Effector CD4-positive, alpha-beta T cell (primary cell): Measurements from ENCODE around the gene RBM19.

Experiments used
- DNase-seq: peaks from one replicate; pipeline ENCODE4 v3.0.0-alpha.2; 2020

RBM19 gene

DNA sequence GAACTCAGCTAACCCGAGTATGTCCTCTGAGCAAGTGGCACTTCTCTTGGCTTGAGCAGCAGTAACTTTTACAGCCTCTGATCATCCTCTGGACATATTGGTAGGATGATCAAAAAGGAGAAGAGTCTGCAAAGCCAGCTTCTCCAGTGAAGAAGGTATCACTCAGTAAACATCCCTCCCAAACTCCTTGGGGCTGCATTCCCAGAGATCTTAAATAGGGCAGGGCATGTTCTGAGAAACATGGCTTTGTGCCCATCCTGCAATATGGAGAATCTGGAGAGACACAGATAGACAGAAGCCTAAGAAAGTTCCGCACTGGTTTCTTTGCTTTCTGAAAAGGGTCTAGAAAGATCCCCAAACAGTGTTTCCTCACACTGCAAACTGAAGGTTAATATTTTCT is 65.4 kb downstream of the RBM19 start:
- DNase-seq: no peak

DNA sequence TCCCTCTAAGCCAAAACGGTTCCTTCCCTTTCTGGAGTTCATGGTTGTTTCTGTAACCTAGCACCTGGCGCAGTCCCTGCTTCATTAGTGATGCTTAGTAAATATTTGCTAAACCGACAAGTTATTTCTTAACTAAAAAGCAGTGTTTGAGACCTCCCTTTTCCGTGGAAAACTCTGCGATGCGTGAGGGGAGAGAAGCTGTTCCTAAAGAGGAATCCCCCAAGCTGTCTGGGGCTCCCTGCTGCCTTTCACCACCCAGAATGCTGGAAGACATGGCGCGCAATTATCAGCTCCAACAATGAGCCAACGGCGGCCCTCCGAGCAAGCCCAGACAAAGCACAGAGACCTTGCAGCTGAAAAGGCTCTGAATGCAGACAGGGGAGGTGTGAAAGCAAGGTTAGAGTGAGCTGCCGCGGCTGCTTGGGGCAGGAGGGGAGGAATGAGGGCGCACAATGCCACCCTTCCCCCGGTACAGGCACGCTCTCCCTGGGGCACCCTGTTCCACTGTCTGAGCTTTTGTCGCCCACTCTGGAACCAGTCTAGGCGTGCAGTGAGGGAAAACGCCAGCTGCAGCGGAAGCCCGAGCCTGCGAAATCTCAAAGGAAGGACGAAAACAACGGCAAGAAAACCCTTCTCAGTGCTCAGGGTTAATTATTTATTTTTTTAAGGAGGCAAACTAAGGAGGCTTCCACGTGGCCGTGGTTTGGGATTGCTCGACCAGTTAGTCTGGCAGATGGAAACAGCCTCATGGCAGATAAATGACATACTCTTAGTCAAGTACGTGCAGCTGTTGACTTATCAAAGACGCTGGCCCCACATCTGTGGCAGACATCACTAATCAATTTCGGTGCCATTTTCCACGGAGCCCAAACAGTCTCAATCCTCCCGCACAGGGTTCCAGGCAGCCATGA is 66.3 kb downstream of the RBM19 start:
- DNase-seq: no peak

GRCh38 chr12:113899042-113899560 is 67.0 kb downstream of the RBM19 start:
- DNase-seq: no peak

GRCh38 chr12:113898466-113898865 is 67.7 kb downstream of the RBM19 start:
- DNase-seq: no peak

DNA sequence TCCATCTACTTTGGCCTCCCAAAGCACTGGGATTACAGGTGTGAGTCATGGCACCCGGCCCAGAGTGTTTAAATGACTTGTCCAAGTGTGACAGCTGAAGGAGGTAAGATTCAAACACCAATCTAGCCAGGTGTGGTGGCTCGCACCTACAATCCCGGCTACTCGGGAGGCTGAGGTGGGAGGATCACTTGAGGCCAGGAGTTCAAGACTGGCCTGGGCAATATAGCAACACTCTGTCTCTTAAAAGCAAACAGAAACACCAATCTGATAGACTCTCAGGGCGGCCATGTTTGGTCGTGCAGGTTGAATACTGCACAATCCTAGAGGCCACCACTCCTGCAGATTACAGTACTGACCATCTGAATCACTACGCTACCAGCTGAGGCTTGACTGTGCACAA is 68.7 kb downstream of the RBM19 start:
- DNase-seq: no peak

GRCh38 chr12:113896841-113897240 is 69.3 kb downstream of the RBM19 start:
- no peak for DNase-seq

- no peak for DNase-seq
These were observed 69.9 kb downstream of the RBM19 start for GRCh38 chr12:113896194-113896593.

DNA sequence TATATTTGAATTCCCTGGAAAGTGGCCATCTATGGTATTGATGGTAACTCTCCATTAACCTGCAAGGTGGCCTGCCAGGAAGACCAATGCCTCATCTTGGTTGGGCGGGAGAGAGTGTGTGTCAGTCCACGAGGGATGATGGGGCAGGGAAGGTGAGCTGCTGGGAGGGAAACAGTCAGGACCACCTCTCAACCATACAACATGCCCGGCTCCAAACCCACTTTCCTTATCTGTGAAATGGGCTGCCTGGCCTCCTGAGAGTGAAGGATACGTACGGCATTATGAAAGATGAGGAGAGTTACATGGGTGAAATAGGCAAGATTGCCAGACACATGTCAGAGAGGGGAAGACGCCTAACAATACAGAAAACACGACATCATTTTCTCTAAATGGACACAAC is 70.9 kb downstream of the RBM19 start:
- no peak for DNase-seq

GRCh38 chr12:113894697-113895096 is 71.4 kb downstream of the RBM19 start:
- no peak for DNase-seq

GRCh38 chr12:113893221-113893620 is 72.9 kb downstream of the RBM19 start:
- no peak for DNase-seq

- no peak for DNase-seq
These were observed 73.6 kb downstream of the RBM19 start for GRCh38 chr12:113892556-113892955.

- DNase-seq: no peak
These were observed 74.2 kb downstream of the RBM19 start for GRCh38 chr12:113891739-113892520.

- no peak for DNase-seq
These were observed 74.9 kb downstream of the RBM19 start for GRCh38 chr12:113891167-113891692.

DNA sequence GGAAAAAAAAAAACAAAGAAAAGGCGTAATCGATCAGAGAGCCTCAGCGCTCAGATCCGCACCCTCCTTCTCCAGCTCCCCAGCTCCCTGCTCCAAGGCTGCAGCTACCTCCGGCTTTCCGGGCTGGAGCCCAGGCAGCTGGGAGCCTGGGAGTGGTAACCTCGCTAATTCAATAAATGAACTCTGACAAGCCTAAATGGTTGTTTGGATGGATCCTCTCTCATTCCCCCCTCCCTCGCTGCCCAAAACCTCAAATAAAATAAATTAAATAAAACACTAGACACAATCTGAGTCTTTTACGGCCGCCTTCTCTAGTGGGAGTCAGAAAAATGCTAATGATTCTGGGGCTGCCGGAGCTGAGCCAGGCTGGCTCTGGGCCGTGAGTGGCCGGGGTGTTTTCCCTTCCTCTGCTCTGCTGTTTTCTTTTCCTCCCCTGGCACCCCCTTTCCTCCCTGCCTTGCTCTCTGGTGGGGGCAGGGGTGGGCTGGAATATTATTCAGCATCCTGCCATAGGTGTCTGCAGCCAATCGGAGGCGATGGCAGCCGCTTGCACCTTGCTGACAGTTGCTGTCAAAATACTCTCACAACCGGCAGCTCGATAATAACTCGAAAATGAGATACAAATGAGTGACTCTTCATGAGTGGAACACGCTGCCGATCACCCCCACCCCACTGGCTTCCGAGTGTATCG is 76.1 kb downstream of the RBM19 start:
- no peak for DNase-seq

DNA sequence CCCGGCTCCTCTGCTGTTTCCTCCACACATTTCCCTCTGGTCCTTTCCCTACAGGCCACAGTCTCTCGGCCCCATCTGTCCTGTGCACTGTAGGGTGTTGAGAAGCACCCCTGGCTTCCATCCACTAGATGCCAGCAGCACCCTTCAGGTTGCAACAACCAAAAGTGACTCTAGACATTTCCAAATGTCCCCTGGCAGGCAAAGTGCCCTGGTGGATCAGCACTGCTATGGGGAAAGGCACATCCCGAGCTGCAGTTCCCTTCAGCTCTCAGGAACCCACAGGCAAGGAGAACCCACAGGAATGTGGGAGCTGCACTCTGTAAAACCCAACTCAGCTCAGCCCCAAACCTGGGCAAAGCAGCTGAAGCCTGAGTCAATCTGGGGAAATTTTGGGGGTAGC is 77.0 kb downstream of the RBM19 start:
- DNase-seq: no peak

DNA sequence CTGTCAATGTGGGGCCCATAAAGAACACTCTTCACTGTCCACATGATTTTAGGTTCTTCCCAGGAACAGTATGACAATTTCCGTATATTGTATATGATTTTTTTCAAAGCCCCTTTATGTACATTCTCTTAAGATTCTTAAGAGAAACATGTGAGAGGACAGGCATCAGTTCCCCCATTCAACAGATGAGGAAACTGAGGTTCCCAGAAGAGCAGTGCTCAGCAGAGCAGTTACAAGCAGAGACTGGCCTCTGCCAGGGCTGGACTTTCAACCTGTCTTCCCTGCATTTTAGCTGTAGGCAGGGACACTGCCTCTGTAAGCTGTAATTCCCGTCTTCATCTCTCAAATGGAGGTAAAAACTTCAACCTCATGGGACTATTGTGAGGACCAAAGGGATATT is 77.7 kb downstream of the RBM19 start:
- DNase-seq: no peak

- DNase-seq: no peak
These were observed 78.2 kb downstream of the RBM19 start for GRCh38 chr12:113887906-113888305.

DNA sequence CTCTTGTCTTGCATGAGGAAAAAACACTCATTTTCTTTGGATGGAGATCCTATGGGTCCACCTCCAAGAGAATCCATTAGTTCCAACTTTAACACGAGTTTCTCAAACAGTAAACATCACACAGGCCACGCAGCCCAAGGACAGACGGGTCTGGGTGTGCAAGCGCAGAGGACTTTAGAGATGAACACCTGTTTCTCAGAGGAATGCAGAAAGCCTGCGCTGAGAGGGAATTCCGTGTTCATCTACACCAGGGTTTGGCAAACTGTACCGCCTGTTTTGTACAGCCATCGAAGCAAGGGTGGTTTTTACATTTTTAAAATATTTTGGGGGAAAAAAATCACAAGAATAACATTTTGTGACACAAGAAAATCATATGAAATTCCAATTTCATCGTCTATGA is 79.4 kb downstream of the RBM19 start:
- no peak for DNase-seq

DNA sequence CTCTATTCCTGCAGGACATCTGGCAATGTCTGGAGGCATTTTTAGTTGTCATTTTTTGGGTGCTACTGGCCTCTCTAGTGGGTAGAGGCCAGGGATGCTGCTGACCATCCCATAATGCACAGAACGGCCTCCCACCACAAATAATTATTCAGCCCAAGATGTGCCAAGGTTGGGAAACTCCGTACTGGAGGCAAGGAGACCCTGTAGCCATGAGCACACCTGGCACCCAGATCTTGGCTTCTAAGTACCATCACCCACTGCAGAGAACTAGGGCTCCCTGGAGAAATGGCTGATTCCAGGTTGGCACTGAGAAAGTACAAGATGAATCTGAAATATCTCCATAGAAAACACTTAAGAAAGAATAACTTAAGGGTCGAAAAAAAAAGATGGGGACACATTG is 81.7 kb downstream of the RBM19 start:
- DNase-seq: no peak

DNA sequence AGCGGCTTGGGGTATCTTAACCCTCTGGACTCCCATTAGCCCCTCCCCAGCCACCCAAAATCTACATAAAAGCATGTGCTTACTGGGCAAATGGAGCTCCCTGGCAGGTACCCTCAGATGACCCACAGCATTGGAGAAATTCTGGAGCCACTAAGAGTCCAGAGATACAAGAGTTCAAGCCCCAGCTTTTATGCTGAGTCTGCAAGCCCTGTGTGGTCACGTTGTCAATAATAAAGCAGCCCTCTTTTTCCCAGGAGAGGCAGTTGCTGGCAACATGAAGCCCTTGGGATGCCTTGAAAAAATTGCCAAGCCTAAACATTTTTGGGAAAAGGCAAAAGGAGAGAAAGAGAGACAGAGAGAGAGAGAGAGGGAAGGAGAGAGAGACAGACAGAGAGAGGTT is 83.4 kb downstream of the RBM19 start:
- DNase-seq: no peak

GRCh38 chr12:113880988-113881962 is 84.8 kb downstream of the RBM19 start:
- no peak for DNase-seq

GRCh38 chr12:113880326-113880725 is 85.8 kb downstream of the RBM19 start:
- no peak for DNase-seq
